ENCODE measurements around the gene ELK1.

DNA sequence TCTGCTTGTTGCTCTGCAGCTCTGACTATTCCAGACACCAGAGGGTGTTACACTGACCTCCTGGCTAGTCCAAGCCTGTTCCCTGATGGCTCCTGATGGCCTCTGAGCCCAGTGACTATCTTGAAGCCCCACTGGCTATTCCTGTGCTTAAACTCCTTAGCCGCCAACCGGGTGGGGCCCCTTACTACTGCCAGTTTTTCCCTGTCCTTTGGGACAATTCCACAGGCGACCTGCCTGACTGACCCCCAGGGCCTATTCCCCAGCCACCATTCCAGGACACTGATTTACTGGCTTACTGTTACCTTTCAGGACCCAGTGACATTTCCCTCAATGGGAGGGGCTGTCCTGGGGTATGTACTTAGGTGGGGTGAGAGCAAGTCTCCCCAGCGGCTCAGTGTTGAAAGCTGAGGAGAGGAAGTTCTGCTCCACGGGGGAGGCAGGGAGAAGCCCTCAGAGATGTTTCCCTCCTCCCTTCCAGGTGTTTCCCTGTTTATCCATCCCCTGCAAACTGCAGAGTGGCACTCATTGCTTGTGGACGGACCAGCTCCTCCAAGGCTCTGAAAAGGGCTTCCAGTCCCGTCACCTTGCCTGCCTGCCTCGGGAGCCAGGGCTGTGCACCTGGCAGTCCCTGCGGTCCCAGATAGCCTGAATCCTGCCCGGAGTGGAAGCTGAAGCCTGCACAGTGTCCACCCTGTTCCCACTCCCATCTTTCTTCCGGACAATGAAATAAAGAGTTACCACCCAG is 64.1 kb downstream of the ELK1 start:
- TF ChIP-seq POLR2A (IDR thresholded peaks at IDR 0.05) (no peak), CTCF (IDR thresholded peaks at IDR 0.05) (no peak)

Measured in testis (tissue), 2 donors.